Lung (tissue), 12 donors: Measurements from ENCODE around the gene DNAH12. TPM values are rescaled to one million over a fixed set of nuclear protein-coding genes. Genes with fewer than 3 reads are reported as not detected.

Source experiments
- ATAC-seq: fragments of 200-7000 bp; cut with Tn5 transposase; one replicate; pipeline ENCODE4 v1.9.1; 2020; ENCODE audit warnings: moderate number of reproducible peaks; ENCODE audit not compliant: insufficient read depth, low FRiP score
- DNase-seq, 3 donors: peaks; one replicate each; pipeline ENCODE4 v3.0.0-alpha.2; 2013 to 2017
- H3K27ac ChIP-seq, 2 donors: one replicate each; pipeline ENCODE4 v1.5.1; 2013; ENCODE audit warnings: mild to moderate bottlenecking in 2 of 2, moderate library complexity in 2 of 2, control low read depth in 1 of 2, inconsistent platforms in 1 of 2, low read depth in 1 of 2, low read length in 1 of 2
- H3K27me3 ChIP-seq, 3 donors: one replicate each; pipeline ENCODE4 v1.5.1; 2013; ENCODE audit warnings: low read length in 2 of 3; ENCODE audit not compliant: control insufficient read depth in 3 of 3, insufficient read depth in 3 of 3
- H3K36me3 ChIP-seq, 4 donors: one replicate each; pipeline ENCODE4 v1.5.1; 2013; ENCODE audit warnings: low read length in 4 of 4, mild to moderate bottlenecking in 1 of 4, moderate library complexity in 1 of 4; ENCODE audit not compliant: control insufficient read depth in 4 of 4, insufficient read depth in 4 of 4
- H3K4me1 ChIP-seq, 5 donors: one replicate each; pipeline ENCODE4 v1.5.1; 2013; ENCODE audit warnings: low read length in 5 of 5, mild to moderate bottlenecking in 2 of 5, moderate library complexity in 1 of 5; ENCODE audit not compliant: control insufficient read depth in 5 of 5, insufficient read depth in 5 of 5
- H3K4me3 ChIP-seq: one replicate; pipeline ENCODE4 v1.5.1; 2013; ENCODE audit warnings: mild to moderate bottlenecking, control low read depth, moderate library complexity
- H3K9ac ChIP-seq, 2 donors: one replicate each; pipeline ENCODE4 v1.5.1; 2013; ENCODE audit warnings: low read length in 2 of 2, control low read depth in 1 of 2; ENCODE audit not compliant: insufficient read depth in 1 of 2
- H3K9me3 ChIP-seq, 4 donors: one replicate each; pipeline ENCODE4 v1.5.1; 2013; ENCODE audit warnings: low read length in 3 of 4, mild to moderate bottlenecking in 1 of 4, moderate library complexity in 1 of 4; ENCODE audit not compliant: control insufficient read depth in 4 of 4, insufficient read depth in 3 of 4
- WGBS, 2 donors: extraction: QIAGEN DNeasy Blood & Tissue Kit; methylation state at CpG; one replicate each; pipeline ENCODE4 v1.1.7; 2013; 5-methylcytosine and 5-hydroxymethylcytosine counted together
- polyA plus RNA-seq, 2 donors: library from polyadenylated mRNA; stranded (reverse); fragments of 200-250 nt; gene quantifications; one replicate each; pipeline ENCODE4 v1.2.1, GENCODE V29; 2013
- total RNA-seq, 2 donors: library from RNA; depleted of rRNA in 1 of 2; stranded (reverse); fragments of >200 nt in 1 of 2; gene quantifications; one replicate each; pipeline ENCODE4 v1.2.1, GENCODE V29; 2014 to 2021
- TF ChIP-seq, protein P1 (sequence below): IDR thresholded peaks from 2 replicates; pipeline ENCODE4 v1.5.1; 2012; ENCODE audit warnings: mild to moderate bottlenecking; ENCODE audit errors: control extremely low read depth, extremely low read depth
- donor health status: control.
- donor health status: control.
- donor health status: Bipolar disorder and iron deficiency.
- donor health status: healthy.
- donor health status: DM: yes; HTN: yes; CAD: no.

The DNAH12 gene
- total and polyA plus RNA-seq, 4 donors, result 3.3 to 37.8 (median 10.7) TPM

DNA sequence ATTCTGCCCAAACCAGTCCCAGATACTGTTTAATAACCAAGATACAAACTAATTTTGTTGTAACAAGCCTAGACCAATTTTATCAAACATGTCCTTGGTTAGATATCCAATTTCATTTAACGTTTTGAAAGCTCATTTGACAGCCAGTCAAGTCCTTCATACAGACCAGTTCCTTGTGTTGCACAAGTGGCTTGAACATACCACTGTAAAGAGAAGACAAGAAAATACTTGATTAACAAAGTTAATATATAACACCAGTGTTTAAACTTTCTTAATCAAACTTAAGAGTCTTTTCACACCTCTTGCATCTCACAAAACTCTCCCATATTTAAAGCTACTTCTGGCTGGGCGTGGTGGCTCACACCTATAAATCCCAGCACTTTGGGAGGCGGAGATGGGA is 28.0 kb upstream of the DNAH12 start:
- no peaks in the 10 kb centered on the region for H3K9me3 ChIP-seq
- peaks cover 12 to 32% (median 15%) of the 10 kb centered on the region in 4 donors for H3K36me3 ChIP-seq
- H3K27me3 ChIP-seq, result no peaks in the 10 kb centered on the region
- DNase-seq, result peak; percentile 9 to 42 (median 14)
- no peak overlapping the region for H3K4me3 ChIP-seq
- H3K27ac ChIP-seq, result no peak overlapping the region
- ATAC-seq, result peak; percentile 34
- H3K4me1 ChIP-seq, result peaks cover 0 to 6% (median 5%) of the 10 kb centered on the region in 5 donors
- H3K9ac ChIP-seq, result no peak overlapping the region
- TF ChIP-seq, protein P1, sequence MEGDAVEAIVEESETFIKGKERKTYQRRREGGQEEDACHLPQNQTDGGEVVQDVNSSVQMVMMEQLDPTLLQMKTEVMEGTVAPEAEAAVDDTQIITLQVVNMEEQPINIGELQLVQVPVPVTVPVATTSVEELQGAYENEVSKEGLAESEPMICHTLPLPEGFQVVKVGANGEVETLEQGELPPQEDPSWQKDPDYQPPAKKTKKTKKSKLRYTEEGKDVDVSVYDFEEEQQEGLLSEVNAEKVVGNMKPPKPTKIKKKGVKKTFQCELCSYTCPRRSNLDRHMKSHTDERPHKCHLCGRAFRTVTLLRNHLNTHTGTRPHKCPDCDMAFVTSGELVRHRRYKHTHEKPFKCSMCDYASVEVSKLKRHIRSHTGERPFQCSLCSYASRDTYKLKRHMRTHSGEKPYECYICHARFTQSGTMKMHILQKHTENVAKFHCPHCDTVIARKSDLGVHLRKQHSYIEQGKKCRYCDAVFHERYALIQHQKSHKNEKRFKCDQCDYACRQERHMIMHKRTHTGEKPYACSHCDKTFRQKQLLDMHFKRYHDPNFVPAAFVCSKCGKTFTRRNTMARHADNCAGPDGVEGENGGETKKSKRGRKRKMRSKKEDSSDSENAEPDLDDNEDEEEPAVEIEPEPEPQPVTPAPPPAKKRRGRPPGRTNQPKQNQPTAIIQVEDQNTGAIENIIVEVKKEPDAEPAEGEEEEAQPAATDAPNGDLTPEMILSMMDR, result no peak
- WGBS, 2 donors, result 67 to 76% methylated on average over 3 of the region's 3 CpGs

DNA sequence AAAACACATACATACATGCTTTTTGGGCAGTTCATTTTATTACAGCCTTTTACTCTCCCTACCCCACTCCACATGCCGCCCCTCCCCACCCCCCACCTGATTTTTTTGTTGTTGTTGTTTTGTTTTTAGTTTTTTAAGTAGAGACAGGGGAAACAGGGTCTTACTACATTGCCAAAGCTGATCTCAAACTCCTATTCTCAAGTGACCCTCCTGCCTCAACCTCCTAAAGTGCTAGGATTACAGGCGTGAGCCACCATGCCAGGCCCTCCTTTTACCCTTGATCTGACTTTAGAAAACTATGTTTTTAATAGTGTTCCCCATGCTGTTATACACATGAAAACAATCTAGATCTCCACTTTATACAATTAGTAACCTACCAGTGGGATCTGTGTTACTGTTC is 26.7 kb upstream of the DNAH12 start:
- TF ChIP-seq, protein P1, result no peak
- no peak for DNase-seq
- 96 to 100% methylated on average over 2 of the region's 2 CpGs for WGBS, 2 donors
- Histone ChIP-seq H3K4me3 (no peak overlapping the region), H3K4me1 (no peaks in the 10 kb centered on the region), H3K27ac (no peak overlapping the region), H3K27me3 (no peaks in the 10 kb centered on the region), H3K9me3 (no peaks in the 10 kb centered on the region), H3K36me3 (peaks cover 12 to 33% (median 16%) of the 10 kb centered on the region in 4 donors), H3K9ac (no peak overlapping the region)
- ATAC-seq, result no peak

DNA sequence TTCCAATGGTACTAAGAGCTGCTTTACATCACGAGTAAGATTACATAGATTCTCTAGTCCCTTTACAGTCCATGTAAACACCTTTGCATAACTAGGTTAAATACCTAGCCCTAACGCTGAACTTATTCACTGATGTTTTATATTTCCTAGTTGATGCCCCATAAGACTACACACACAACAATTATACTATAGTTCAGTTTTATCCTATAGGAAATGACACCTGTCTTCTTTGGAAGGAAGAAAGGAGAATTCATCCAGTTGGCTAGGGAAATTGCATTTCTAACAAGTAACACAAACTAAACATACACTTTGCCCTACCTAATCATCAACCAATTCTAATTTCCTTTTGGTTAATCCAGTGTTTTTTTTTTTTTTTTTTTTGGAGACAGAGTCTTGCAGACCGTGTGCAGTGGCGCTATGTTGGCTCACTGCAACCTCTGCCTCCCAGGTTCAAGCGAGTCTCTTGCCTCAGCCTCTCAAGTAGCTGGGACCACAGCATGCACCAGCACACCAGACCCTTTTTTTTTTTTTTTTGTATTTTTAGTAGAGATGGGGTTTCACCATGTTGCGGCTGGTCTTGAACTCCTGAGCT is 25.8 kb upstream of the DNAH12 start:
- no peak overlapping the region for H3K4me3 ChIP-seq
- H3K4me1 ChIP-seq, result no peaks in the 10 kb centered on the region
- 80 to 92% methylated on average over 5 to 6 of the region's 6 CpGs for WGBS, 2 donors
- no peak for DNase-seq
- ATAC-seq, result no peak
- no peak overlapping the region for H3K9ac ChIP-seq
- H3K36me3 ChIP-seq, result peaks cover 8 to 31% (median 14%) of the 10 kb centered on the region in 4 donors
- no peak overlapping the region for H3K27ac ChIP-seq
- H3K9me3 ChIP-seq, result no peaks in the 10 kb centered on the region
- no peaks in the 10 kb centered on the region for H3K27me3 ChIP-seq
- TF ChIP-seq, protein P1, result no peak

DNA sequence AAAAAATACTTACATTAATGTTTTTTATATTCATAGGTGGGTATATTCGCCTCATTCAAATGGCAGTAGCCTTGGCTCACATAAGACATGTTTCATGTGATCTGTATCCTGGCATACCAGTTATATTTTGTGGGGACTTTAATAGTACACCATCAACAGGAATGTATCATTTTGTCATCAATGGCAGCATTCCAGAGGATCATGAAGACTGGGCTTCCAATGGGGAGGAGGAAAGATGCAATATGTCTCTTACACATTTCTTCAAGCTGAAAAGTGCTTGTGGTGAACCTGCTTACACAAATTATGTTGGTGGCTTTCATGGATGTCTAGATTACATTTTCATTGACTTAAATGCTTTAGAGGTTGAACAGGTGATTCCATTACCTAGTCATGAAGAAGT is 15.4 kb upstream of the DNAH12 start:
- H3K36me3 ChIP-seq, result peaks cover 0 to 6% (median 4%) of the 10 kb centered on the region in 4 donors
- H3K27me3 ChIP-seq, result no peaks in the 10 kb centered on the region
- ATAC-seq, result no peak
- H3K4me1 ChIP-seq, result peaks cover 0 to 25% (median 8%) of the 10 kb centered on the region in 5 donors
- TF ChIP-seq, protein P1, result no peak
- H3K27ac ChIP-seq, result no peak overlapping the region
- no peak overlapping the region for H3K9ac ChIP-seq
- no peak for DNase-seq
- H3K9me3 ChIP-seq, result no peaks in the 10 kb centered on the region
- WGBS, 2 donors, result 96 to 100% methylated on average over 1 of the region's 1 CpG
- no peak overlapping the region for H3K4me3 ChIP-seq
